Astrocyte (in vitro differentiated cells and primary cell): ENCODE results near the gene DNAJC18. TPM values are rescaled to one million over a fixed set of nuclear protein-coding genes. Genes with fewer than 3 reads are reported as not detected.
"Not testable (repeated sequence)": the region's sequence is repeated elsewhere in the genome, so short reads cannot be mapped to it uniquely, and the experiment has no call there.

Experiments
- DNase-seq: peaks from one replicate; pipeline ENCODE4 v3.0.0-alpha.2; 2010; ENCODE audit warnings: low read depth
- FAIRE-seq: peaks from 2 replicates; lab custom pipeline; 2011; peaks lifted over from hg19 to GRCh38; lab: Jason Lieb, UNC
- H2AFZ ChIP-seq: 2 replicates; pipeline ENCODE4 v1.6.0; 2012; ENCODE audit warnings: low read depth, low read length, inconsistent platforms
- H3K27ac ChIP-seq: 2 replicates; pipeline ENCODE4 v1.5.1; 2011; ENCODE audit warnings: low read depth, low read length, inconsistent platforms
- H3K27me3 ChIP-seq: 2 replicates; pipeline ENCODE4 v1.6.0; 2011; ENCODE audit warnings: low read length, inconsistent platforms; ENCODE audit not compliant: insufficient read depth
- H3K36me3 ChIP-seq: 2 replicates; pipeline ENCODE4 v1.5.1; 2011; ENCODE audit warnings: low read length, inconsistent platforms; ENCODE audit not compliant: insufficient read depth
- H3K4me1 ChIP-seq: 2 replicates; pipeline ENCODE4 v1.5.1; 2011; ENCODE audit warnings: low read length, inconsistent platforms; ENCODE audit not compliant: insufficient read depth
- H3K4me2 ChIP-seq: 2 replicates; pipeline ENCODE4 v1.6.0; 2012; ENCODE audit warnings: low read length, inconsistent platforms
- H3K4me3 ChIP-seq: 2 replicates; pipeline ENCODE4 v1.5.1; 2011; ENCODE audit warnings: low read depth, mild to moderate bottlenecking, low read length, inconsistent platforms; ENCODE audit not compliant: insufficient read depth
- H3K79me2 ChIP-seq: 2 replicates; pipeline ENCODE4 v1.6.0; 2012; ENCODE audit warnings: mild to moderate bottlenecking, low read length, inconsistent platforms; ENCODE audit not compliant: insufficient read depth
- H3K9ac ChIP-seq: 2 replicates; pipeline ENCODE4 v1.6.0; 2012; ENCODE audit warnings: mild to moderate bottlenecking, low read length, inconsistent platforms
- H3K9me3 ChIP-seq: 2 replicates; pipeline ENCODE4 v1.5.1; 2012; ENCODE audit warnings: low read depth, mild to moderate bottlenecking, low read length, inconsistent platforms; ENCODE audit not compliant: insufficient read depth
- H4K20me1 ChIP-seq: 2 replicates; pipeline ENCODE4 v1.6.0; 2012; ENCODE audit warnings: low read length, inconsistent platforms; ENCODE audit not compliant: insufficient read depth
- H3K27ac Mint-ChIP-seq: one replicate; pipeline ENCODE4 v1.8.0; 2021; ENCODE audit warnings: mild to moderate bottlenecking, mixed read lengths; ENCODE audit not compliant: unreplicated experiment
- H3K27me3 Mint-ChIP-seq: one replicate; pipeline ENCODE4 v1.8.0; 2021; ENCODE audit warnings: low read depth, mixed read lengths; ENCODE audit not compliant: unreplicated experiment
- H3K36me3 Mint-ChIP-seq: one replicate; pipeline ENCODE4 v1.8.0; 2021; ENCODE audit warnings: low read depth, mixed read lengths; ENCODE audit not compliant: unreplicated experiment
- H3K4me1 Mint-ChIP-seq: one replicate; pipeline ENCODE4 v1.8.0; 2021; ENCODE audit warnings: low read depth, mixed read lengths; ENCODE audit not compliant: unreplicated experiment
- H3K4me3 Mint-ChIP-seq: one replicate; pipeline ENCODE4 v1.8.0; 2021; ENCODE audit warnings: mild to moderate bottlenecking, moderate library complexity, mixed read lengths; ENCODE audit not compliant: unreplicated experiment
- H3K9me3 Mint-ChIP-seq: one replicate; pipeline ENCODE4 v1.8.0; 2021; ENCODE audit warnings: mild to moderate bottlenecking, mixed read lengths; ENCODE audit not compliant: unreplicated experiment
- CTCF ChIP-seq: IDR thresholded peaks from 2 replicates; pipeline ENCODE4 v1.5.1; 2011; ENCODE audit warnings: low read depth, mild to moderate bottlenecking, inconsistent platforms, low read length, moderate library complexity; ENCODE audit not compliant: insufficient read depth
- EZH2 ChIP-seq: IDR thresholded peaks from 2 replicates; pipeline ENCODE4 v1.6.1; 2012; ENCODE audit warnings: mild to moderate bottlenecking, low read length, inconsistent platforms; ENCODE audit not compliant: insufficient read depth
- total RNA-seq: library from RNA; stranded (reverse); gene quantifications from 2 replicates; pipeline ENCODE4 v1.2.1, GENCODE V29; 2021

Gene DNAJC18
- total RNA-seq, 1 donor from 2014 or later, result 18.8 TPM

GRCh38 chr5:139387611-139388197 is 51.6 kb downstream of the DNAJC18 start:
- H4K20me1 ChIP-seq, result no peaks in the 10 kb centered on the region
- no peaks in the 10 kb centered on the region for H3K9me3 ChIP-seq
- H3K79me2 ChIP-seq, result no peaks in the 10 kb centered on the region
- H3K27ac ChIP-seq, result no peak overlapping the region
- H3K27ac Mint-ChIP-seq, result no peak overlapping the region
- no peak for TF ChIP-seq CTCF
- TF ChIP-seq EZH2, result no peak
- no peaks in the 10 kb centered on the region for H3K9me3 Mint-ChIP-seq
- H3K4me1 Mint-ChIP-seq, result peaks cover 2% of the 10 kb centered on the region
- FAIRE-seq (no peak), DNase-seq (no peak)
- no peak overlapping the region for H3K4me3 ChIP-seq
- no peak overlapping the region for H3K4me3 Mint-ChIP-seq
- H3K9ac ChIP-seq, result no peak overlapping the region
- no peaks in the 10 kb centered on the region for H3K27me3 ChIP-seq
- H3K36me3 ChIP-seq, result no peaks in the 10 kb centered on the region
- H3K27me3 Mint-ChIP-seq, result peaks cover 28% of the 10 kb centered on the region
- no peak overlapping the region for H3K4me2 ChIP-seq
- no peak overlapping the region for H2AFZ ChIP-seq
- H3K36me3 Mint-ChIP-seq, result no peaks in the 10 kb centered on the region
- peaks cover 4% of the 10 kb centered on the region for H3K4me1 ChIP-seq

GRCh38 chr5:139386956-139387355 is 52.4 kb downstream of the DNAJC18 start:
- FAIRE-seq, H3K9me3 Mint-ChIP-seq, H3K9ac ChIP-seq, H3K27ac ChIP-seq, H3K27ac Mint-ChIP-seq, H3K4me1 ChIP-seq, H3K4me3 ChIP-seq, H3K4me1 Mint-ChIP-seq, H3K27me3 ChIP-seq, H3K4me2 ChIP-seq, H3K9me3 ChIP-seq, H2AFZ ChIP-seq, H3K79me2 ChIP-seq, H4K20me1 ChIP-seq, H3K36me3 Mint-ChIP-seq, H3K4me3 Mint-ChIP-seq, DNase-seq, H3K36me3 ChIP-seq: not testable (repeated sequence)
- H3K27me3 Mint-ChIP-seq, result peaks cover 27% of the 10 kb centered on the region

- TF ChIP-seq EZH2 (no peak), CTCF (no peak)
Measured at GRCh38 chr5:139386050-139386438, 53.3 kb downstream of the DNAJC18 start.

More at GRCh38 chr5:139386050-139386438, 53.3 kb downstream of the DNAJC18 start:
- Histone ChIP-seq H3K27me3 (no peaks in the 10 kb centered on the region), H3K27ac (no peak overlapping the region), H3K4me3 (no peak overlapping the region), H3K79me2 (no peaks in the 10 kb centered on the region), H3K9ac (no peak overlapping the region), H3K4me2 (no peak overlapping the region), H2AFZ (no peak overlapping the region), H3K36me3 (no peaks in the 10 kb centered on the region), H4K20me1 (no peaks in the 10 kb centered on the region), H3K4me1 (no peaks in the 10 kb centered on the region), H3K9me3 (no peaks in the 10 kb centered on the region)
- Mint-ChIP-seq H3K4me1 (no peaks in the 10 kb centered on the region), H3K27me3 (peaks cover 18% of the 10 kb centered on the region), H3K36me3 (no peaks in the 10 kb centered on the region), H3K9me3 (no peaks in the 10 kb centered on the region), H3K4me3 (no peak overlapping the region), H3K27ac (no peak overlapping the region)
- DNase-seq (no peak), FAIRE-seq (no peak)
